HG02973 (cell line): ENCODE data around the gene TBK1.
A peak's percentile ranks its signal among the peaks of the same experiment; 100 is the strongest.

ENCODE experiments used
- ATAC-seq: cut with Tn5 transposase; IDR thresholded peaks from one replicate; pipeline ENCODE4 v1.9.1; 2021; ENCODE audit warnings: moderate library complexity; ENCODE audit not compliant: unreplicated experiment

TBK1 gene

DNA sequence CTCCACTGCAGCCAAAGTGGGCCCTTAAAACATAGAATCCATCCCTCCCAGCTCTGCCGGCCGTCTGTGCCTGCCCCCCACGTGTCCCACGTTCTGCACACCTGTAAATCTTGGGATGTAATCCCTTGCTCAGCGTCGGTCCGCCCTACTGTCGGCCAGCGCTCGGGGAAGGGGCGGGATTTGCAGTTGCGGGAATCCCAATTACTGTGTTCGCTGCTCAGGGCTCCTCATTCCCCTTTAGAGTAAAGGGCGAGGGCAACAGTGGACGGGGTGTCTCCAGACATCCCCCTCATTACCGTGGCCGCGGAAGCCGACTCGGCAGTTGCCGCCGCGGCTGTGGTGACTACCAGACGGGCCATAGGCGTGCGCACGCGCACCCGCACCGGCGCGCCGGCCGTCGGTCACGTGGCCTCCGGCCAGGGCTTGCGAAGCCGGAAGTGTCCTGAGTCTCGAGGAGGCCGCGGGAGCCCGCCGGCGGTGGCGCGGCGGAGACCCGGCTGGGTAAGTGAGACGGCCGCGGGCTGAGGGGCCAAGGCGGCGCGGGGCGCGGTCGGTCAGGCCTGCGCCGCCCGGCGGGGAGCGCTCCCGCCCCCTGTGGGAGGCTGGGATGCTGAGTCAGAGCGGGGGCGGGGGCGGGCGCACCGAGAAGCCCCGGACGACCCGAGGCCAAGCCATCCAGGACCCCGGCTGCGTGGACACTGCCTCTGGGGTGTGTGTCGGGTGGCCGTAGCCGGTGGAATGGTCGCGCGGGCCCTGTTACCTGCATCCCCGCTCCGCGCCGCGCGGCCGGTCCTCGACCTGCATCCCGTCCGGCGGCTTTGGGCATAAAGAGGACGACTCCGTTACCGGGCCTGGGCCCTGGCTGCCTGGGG lies at the start of gene TBK1:
Gene TBK1, plus strand, starts transcription at position 434 of the 872 bp plus-strand sequence. CDS start 3,751 bp downstream, outside the sequence.
- ATAC-seq = peak; percentile 78

DNA sequence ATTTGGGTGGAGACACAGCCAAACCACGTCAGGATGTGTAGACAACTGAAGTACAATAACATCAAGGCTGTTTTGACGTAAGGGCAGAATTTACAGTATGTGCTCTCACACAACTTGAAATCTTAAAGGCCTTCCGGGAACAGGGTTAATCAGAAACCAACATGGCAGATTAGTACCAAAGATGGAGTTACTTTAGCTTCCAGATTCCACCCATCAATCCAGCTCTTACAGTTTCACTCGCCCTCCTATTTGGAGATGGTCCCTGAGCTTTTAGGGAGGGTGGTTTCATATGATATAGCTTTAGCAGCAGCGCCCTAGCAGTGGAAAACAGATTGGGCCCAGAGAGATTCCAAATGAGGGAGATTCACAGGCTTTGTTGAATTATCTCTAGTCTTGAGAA lies 49.7 kb upstream of the TBK1 start:
- no peak for ATAC-seq

GRCh38 chr12:64403707-64404469 lies 48.0 kb upstream of the TBK1 start, which contains the start of gene XPOT:
TSS of gene XPOT (plus strand) at chr12:64404392. CDS start at chr12:64410036, 5,644 bp downstream.
- peak; percentile 94 for ATAC-seq

- ATAC-seq = peak; percentile 41
Measured at GRCh38 chr12:64404470-64405256, 47.3 kb upstream of the TBK1 start.

DNA sequence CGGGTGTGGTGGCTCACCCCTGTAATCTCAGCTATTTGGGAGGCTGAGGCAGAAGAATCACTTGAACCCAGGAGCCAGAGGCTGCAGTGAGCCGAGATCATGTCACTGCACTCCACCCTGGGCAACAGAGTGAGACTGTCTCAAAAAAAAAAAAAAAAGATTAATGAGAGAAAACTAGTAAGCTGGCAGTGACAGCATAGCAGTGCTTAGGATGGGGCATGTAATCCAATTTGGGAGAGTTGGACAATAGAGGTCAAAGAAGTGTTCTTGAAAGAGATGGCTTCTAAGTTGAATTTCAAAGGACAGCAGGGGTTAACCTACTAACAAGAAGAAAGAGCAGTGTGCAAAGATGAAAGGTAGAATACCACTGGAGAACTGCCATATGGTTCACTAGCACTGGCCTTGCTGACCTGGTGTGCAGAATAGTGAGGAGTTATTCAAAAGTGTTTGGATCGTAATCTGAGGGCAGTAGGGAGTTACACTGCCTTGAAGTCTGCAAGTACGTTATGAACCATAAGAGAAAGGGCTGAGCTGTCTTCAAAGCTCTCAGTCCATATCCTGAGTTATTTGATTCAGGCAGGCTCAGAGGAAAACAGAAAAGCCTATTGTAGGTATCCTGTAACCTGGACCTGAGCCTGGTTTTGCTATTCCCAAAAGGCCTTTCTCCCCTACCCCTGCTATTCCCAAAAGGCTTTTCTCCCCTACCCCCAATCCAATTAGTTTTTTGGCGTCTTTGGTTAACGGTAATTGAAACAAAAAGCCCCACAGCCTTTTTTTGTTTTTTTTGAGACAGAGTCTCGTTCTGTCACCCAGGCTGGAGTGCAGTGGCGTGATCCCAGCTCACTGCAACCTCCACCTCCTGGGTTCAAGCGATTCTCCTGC lies 44.3 kb upstream of the TBK1 start:
- no peak for ATAC-seq

- ATAC-seq = no peak
Measured at GRCh38 chr12:64411427-64411826, 40.5 kb upstream of the TBK1 start.

DNA sequence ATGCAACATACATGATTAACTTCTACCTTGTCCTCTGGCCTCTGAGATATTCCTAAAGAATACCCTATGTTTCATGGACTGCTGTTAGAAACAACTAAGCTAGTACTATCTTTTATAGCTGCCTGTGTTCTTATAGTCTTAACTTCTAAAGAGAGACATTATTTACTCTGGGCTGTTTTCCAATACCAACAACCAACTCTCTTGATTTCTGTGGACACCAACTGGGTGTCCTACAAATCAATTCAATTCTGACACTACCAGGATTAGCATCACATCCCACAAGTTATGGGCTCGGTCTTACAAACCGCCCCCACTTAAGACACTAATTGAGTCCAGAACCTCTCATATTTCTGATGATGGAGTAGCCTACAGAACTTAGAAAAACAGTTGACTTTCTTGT lies 39.5 kb upstream of the TBK1 start:
- ATAC-seq = no peak

- ATAC-seq = no peak
Measured at GRCh38 chr12:64413884-64414283, 38.0 kb upstream of the TBK1 start.

GRCh38 chr12:64418209-64418608 lies 33.7 kb upstream of the TBK1 start:
- ATAC-seq = no peak

- no peak for ATAC-seq
Measured at GRCh38 chr12:64419696-64420095, 32.2 kb upstream of the TBK1 start.

- ATAC-seq = no peak
Measured at GRCh38 chr12:64427988-64428387, 23.9 kb upstream of the TBK1 start.

- no peak for ATAC-seq
Measured at GRCh38 chr12:64428956-64429355, 23.0 kb upstream of the TBK1 start.

GRCh38 chr12:64430886-64431285 lies 21.0 kb upstream of the TBK1 start:
- no peak for ATAC-seq

DNA sequence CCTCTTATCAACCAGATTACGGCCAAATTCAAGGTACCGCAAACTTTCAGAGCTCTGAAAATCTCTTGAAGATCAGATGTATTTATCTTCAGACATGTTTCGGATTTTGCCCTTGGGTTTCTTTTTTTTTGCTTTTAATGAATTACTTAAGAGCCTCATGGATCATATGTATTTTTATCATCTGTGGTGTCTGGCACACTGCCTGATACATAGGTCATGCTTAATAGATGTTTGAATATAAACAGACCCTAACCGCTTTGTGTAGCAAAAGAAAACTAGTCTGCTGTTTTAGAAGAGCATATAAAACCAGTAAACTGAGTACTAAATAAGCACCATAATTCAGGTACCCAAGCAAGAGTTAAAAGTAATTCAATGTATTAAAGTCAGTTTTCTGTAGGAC lies 20.1 kb upstream of the TBK1 start:
- no peak for ATAC-seq

DNA sequence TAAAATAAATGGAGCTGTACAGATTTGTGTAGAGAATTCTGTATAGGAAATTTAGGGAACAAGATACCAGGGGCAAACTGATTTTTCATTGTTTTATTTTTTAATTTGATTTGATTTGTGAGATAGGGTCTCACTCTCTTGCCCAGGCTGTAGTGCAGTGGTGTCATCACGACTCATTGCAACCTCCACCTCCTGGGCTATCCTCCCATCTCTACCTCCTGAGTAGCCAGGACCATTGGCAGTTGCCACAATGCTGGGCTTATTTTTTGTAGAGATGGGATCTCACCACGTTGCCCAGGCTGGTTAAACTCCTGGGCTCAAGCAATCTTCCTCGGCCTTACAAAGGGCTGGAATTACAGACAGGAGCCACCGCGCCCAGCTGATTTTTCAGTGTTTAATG lies 18.0 kb upstream of the TBK1 start:
- ATAC-seq = no peak

DNA sequence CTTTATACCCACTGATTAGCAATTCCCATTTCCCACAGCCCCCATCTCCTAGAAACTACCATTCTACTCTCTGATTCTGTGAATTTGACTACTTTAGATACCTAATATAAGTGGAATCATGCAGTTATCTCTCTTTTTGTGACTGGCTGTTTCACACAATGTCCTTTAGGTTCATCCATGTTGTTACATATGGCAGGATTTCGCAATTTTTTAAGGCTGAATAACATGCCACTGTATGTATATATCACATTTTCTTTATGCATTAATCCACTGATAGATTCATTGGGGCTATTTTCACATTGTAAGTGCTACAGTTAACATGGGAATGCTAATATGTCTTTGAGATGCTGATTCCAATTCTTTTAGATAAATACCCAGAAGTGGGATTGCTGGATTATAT lies 11.8 kb upstream of the TBK1 start:
- no peak for ATAC-seq

DNA sequence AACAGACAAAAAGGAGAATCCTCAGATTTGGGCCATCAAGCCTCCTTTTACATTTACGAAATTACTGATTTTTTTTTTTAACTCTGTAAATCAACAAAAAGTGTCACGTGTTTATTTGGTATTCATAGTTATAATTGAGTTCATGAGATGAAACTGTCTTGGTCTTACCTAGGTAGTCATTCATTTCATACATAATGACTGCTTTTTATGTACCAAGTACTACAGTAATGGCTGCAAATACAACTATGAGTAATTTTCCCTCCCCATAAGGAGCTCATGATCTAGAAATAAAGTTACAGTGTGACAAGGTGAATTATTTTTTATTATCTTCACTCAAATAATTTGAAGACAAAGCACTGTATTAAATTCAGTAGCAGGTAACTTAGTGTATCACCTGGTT lies 6.4 kb upstream of the TBK1 start:
- no peak for ATAC-seq

- ATAC-seq = no peak
Measured at GRCh38 chr12:64446295-64446694, 5.6 kb upstream of the TBK1 start.

GRCh38 chr12:64450057-64450640 lies 1.8 kb upstream of the TBK1 start:
- ATAC-seq = no peak
